ENCODE data around the gene PVR.

DNA sequence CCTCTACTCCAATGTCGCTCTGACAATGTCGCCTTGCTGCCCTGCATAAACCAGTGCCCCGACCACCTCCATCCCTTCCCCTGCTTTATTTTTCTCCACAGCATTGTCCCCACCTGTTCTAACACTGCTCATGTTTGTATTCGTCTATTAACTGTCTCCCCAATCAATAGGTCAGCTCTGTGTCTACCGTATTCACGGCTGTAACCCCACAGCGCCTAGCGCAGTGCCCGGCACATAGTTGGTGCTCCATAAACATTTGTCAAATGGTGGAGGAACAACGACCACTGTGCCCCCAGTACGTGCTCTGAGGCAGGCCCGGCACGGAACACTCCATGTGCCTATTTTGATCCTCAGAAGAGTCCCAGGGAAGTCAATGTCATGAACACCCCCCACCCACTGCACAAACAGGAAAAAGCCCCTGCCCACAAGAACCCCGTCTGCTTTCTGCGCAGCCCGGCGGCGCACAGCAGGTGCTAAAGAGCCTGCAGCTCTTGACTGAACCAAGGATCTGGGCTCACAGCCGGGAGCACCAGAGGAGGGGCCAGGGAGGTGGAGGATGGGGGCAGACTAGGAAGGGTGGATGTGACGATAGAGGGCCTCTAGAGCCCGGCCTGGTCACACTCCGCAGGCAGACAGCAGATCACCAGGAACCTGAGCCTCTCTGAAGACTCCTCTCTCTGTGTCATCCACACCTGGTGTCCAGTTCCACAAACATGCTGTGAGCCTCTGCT, 53.4 kb downstream of the PVR start:
- TF ChIP-seq, protein P1, sequence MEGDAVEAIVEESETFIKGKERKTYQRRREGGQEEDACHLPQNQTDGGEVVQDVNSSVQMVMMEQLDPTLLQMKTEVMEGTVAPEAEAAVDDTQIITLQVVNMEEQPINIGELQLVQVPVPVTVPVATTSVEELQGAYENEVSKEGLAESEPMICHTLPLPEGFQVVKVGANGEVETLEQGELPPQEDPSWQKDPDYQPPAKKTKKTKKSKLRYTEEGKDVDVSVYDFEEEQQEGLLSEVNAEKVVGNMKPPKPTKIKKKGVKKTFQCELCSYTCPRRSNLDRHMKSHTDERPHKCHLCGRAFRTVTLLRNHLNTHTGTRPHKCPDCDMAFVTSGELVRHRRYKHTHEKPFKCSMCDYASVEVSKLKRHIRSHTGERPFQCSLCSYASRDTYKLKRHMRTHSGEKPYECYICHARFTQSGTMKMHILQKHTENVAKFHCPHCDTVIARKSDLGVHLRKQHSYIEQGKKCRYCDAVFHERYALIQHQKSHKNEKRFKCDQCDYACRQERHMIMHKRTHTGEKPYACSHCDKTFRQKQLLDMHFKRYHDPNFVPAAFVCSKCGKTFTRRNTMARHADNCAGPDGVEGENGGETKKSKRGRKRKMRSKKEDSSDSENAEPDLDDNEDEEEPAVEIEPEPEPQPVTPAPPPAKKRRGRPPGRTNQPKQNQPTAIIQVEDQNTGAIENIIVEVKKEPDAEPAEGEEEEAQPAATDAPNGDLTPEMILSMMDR (IDR thresholded peaks at IDR 0.05; ENCODE audit: borderline replicate concordance, extremely low read depth, low read length, poor library complexity, severe bottlenecking) = no peak
- no peak for TF ChIP-seq EZH2 (IDR thresholded peaks at IDR 0.05; ENCODE audit: borderline replicate concordance, low read depth, low read length, severe bottlenecking)

Measured in DND-41 (cell line).